GM19035 (cell line): ENCODE results near the gene GGACT.

Experiments
- ATAC-seq: cut with Tn5 transposase; IDR thresholded peaks from one replicate; pipeline ENCODE4 v1.9.1; 2021; ENCODE audit not compliant: unreplicated experiment

Gene GGACT

GRCh38 chr13:100515410-100515800 is 73.2 kb downstream of the GGACT start:
- no peak for ATAC-seq

- ATAC-seq, result peak; percentile 91
These were observed 73.7 kb downstream of the GGACT start for GRCh38 chr13:100514788-100515409.

- ATAC-seq, result no peak
These were observed 74.5 kb downstream of the GGACT start for GRCh38 chr13:100513987-100514670.

GRCh38 chr13:100513171-100513570 is 75.4 kb downstream of the GGACT start:
- ATAC-seq, result no peak

- ATAC-seq, result no peak
These were observed 76.2 kb downstream of the GGACT start for GRCh38 chr13:100512422-100512821.

GRCh38 chr13:100511466-100511865 is 77.1 kb downstream of the GGACT start:
- ATAC-seq, result no peak

- ATAC-seq, result no peak
These were observed 78.2 kb downstream of the GGACT start for GRCh38 chr13:100510208-100510957.

- no peak for ATAC-seq
These were observed 79.6 kb downstream of the GGACT start for GRCh38 chr13:100508996-100509395.

GRCh38 chr13:100508455-100508854 is 80.1 kb downstream of the GGACT start:
- ATAC-seq, result no peak

- peak; percentile 46 for ATAC-seq
These were observed 81.8 kb downstream of the GGACT start for GRCh38 chr13:100506600-100507422.

- ATAC-seq, result peak; percentile 78
These were observed 82.4 kb downstream of the GGACT start for GRCh38 chr13:100506154-100506553.

- ATAC-seq, result no peak
These were observed 85.0 kb downstream of the GGACT start for GRCh38 chr13:100503622-100504021.

- no peak for ATAC-seq
These were observed 86.1 kb downstream of the GGACT start for GRCh38 chr13:100502446-100502845.

- ATAC-seq, result no peak
These were observed 91.2 kb downstream of the GGACT start for GRCh38 chr13:100497389-100497788.

- ATAC-seq, result no peak
These were observed 93.1 kb downstream of the GGACT start for GRCh38 chr13:100495455-100495854.

- ATAC-seq, result no peak
These were observed 95.2 kb downstream of the GGACT start for GRCh38 chr13:100493418-100493817.

- ATAC-seq, result no peak
These were observed 97.3 kb downstream of the GGACT start for GRCh38 chr13:100491164-100491842.

GRCh38 chr13:100490692-100491091 is 97.9 kb downstream of the GGACT start:
- no peak for ATAC-seq

GRCh38 chr13:100485265-100485664 is 103.3 kb downstream of the GGACT start:
- no peak for ATAC-seq

- no peak for ATAC-seq
These were observed 103.9 kb downstream of the GGACT start for GRCh38 chr13:100484702-100485101.
